ENCODE results near the gene FKBP10. TPM values are rescaled to one million over a fixed set of nuclear protein-coding genes. Genes with fewer than 3 reads are reported as not detected.
A peak's percentile ranks its signal among the peaks of the same experiment; 100 is the strongest.
"Not testable (repeated sequence)": the region's sequence is repeated elsewhere in the genome, so short reads cannot be mapped to it uniquely, and the experiment has no call there.

Gene FKBP10
- polyA plus RNA-seq, 4 donors = 132 to 191 (median 162) TPM

DNA sequence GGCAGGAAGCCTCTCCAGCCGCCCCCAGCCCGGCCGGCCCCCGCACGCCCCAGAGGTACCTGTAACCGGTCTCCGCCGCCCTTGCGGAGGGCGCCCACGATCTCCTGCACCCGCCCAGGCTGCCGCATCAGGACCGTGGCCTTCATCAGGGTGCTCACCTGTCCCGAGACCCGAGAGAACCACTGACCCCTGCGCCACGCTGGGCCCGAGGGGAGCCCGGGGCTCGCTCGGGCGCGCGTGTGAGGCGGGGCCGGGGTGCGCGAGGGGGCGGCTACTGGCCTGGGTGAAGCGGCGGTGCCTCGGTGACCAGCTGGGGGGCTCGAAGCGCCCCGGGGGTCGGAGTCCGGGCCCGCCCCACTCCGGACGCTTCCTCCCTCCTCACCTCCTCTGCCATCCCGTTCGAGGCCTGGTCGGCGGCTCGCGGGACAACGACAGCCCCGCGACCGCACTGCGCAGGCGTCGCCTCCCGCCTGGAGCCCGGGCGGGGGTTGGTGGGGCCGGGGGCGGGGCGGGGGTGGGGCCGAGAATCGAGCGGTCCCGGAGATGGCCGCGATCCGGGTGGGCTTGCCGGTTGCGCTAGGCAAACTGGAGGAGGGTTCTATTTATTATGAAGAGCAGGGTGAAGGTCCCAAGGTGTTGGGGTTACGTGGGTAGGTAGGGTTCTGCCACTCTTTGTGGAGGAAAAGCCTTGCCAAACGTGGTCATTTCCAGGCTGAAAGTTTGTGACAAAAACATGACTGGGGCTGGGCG is 23.2 kb downstream of the FKBP10 start, which contains the start of gene NT5C3B:
Gene NT5C3B, minus strand, starts transcription at position 433 of the 750 bp plus-strand sequence. Its CDS starts 39 bp downstream, at position 394.
- DNase-seq (ENCODE audit: low read depth in 4 of 4, low spot score in 2 of 4) = peak in 1 of 4 donors; percentile 43

DNA sequence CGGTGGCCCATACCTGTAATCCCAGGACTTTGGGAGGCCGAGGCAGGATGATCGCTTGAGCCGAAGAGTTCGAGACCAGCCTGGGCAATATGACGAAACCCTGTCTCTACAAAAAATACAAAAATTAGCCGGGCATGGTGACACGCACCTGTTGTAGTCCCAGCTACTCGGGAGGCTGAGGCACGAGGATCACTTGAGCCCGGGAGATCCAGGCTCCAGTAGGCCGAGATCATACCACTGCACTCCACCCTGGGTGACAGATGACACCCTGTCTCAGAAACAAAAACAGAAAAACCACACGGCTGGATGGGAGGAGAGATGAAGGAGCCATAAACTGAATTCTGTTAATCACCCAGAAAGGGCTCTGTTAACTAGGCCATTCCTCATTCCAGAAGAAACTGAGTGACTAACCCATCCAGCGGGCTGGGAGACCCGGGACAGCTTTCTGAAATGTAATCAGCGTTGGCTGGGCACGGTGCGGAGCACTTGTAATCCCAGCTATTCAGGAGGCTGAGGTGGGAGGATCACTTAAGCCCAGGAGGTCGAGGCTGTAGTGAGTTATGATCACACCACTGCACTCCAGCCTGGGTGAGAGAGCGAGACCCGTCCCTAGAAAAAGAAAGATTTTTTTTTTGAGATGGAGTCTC is 23.9 kb downstream of the FKBP10 start:
- no peak for DNase-seq (ENCODE audit: low read depth in 4 of 4, low spot score in 2 of 4)

DNA sequence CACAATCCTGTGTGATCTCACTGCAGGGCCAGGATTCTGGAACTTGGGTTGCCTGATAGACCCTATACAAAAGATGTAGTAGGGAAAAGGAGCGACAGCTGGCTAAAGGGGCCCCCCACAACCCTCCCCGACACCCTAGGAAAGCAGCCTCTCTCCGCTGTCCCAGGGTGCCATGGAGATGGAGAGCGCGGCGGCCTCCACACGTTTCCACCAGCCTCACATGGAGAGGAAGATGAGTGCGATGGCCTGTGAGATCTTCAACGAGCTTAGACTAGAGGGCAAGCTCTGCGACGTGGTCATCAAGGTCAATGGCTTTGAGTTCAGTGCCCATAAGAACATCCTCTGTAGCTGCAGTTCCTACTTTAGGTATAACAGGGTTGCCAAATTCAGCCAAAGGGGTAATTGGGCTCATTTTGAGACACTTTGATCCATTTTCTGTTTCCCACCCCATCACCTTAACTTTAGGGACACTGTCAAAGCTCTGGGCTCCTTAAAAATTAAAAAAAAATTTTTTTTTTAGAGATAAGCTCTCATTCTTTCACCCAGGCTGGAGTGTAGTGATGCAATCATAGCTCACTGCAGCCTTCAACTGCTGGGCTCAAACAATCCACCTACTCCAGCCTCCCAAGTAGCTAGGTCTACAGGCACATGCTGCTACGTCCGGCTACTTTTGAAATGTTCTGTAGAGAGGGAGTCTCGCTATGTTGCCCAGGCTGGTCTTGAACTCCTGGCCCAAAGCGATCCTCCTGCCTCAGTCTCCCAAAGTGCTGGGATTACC is 25.1 kb downstream of the FKBP10 start, which contains the start of gene KLHL10:
Gene KLHL10, plus strand, starts transcription at position 65 of the 778 bp plus-strand sequence. Its CDS starts 108 bp downstream, at position 173.
- DNase-seq (ENCODE audit: low read depth in 4 of 4, low spot score in 2 of 4) = no peak

DNA sequence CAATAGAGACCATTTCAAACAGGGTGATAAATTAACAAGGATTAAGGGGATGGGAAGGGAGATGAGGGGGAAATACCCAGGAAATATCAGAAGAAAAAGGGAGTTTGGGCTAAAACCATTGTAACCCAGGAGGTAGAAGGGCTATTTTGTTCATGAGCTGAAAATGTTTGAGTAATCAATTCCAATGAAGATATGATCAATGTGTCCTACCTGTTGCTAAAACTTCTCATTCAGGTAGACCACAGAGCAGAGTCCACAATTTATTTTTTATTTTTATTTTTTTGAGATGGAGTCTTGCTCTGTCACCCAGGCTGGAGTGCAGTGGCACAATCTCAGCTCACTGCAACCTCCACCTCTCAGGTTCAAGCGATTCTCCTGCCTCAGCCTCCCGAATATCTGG is 26.6 kb downstream of the FKBP10 start:
- not testable (repeated sequence) for DNase-seq (ENCODE audit: low read depth in 4 of 4, low spot score in 2 of 4)

DNA sequence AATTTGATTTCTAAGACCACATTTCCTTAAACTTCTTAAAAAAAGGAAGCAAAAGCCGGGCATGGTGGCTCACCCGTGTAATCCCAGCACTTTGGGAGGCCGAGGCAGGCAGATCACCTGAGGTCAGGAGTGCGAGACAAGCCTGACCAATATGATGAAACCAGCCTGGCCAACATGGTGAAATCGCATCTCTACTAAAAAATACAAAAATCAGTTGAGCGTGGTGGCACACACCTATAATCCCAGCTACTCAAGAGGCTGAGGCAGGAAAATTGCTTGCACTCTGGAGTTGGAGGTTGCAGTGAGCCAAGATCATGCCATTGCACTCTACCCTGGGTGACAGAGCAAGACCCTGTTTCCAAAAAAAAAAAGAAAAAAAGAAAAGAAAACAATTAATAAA is 28.0 kb downstream of the FKBP10 start:
- DNase-seq (ENCODE audit: low read depth in 4 of 4, low spot score in 2 of 4) = not testable (repeated sequence)

DNA sequence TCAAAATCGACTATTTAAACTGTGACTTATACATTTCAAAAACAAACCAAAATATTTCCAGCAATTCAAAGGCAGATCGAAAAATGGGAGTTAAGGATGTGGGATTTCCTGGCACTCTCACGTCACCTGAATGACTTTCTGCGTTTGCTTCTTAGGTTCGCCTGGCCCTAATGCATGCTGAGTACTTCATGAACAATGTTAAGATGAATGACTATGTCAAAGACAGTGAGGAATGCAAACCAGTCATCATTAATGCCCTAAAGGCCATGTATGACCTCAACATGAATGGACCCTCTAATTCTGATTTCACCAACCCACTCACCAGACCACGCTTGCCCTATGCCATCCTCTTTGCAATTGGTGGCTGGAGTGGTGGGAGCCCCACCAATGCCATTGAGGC is 32.2 kb downstream of the FKBP10 start:
- DNase-seq (ENCODE audit: low read depth in 4 of 4, low spot score in 2 of 4) = no peak

DNA sequence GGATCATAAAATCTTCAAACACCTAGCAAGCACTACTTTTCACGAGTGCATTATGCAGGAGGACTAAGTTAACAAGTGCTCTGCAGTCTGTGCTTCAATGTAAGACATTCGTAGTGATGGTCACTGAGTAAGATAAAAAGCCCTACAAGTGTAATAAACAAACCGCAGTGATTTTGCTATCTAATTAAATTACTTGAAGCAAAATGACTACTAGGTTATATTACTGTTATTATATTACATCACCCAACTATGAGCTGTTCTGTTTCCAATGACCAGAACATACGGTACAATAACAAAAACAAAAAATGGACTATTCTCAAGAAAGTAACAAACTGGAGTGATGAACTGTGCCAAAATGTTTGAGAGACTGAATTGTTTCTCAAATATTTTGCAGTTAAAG is 36.0 kb downstream of the FKBP10 start:
- no peak for DNase-seq (ENCODE audit: low read depth in 4 of 4, low spot score in 2 of 4)

DNA sequence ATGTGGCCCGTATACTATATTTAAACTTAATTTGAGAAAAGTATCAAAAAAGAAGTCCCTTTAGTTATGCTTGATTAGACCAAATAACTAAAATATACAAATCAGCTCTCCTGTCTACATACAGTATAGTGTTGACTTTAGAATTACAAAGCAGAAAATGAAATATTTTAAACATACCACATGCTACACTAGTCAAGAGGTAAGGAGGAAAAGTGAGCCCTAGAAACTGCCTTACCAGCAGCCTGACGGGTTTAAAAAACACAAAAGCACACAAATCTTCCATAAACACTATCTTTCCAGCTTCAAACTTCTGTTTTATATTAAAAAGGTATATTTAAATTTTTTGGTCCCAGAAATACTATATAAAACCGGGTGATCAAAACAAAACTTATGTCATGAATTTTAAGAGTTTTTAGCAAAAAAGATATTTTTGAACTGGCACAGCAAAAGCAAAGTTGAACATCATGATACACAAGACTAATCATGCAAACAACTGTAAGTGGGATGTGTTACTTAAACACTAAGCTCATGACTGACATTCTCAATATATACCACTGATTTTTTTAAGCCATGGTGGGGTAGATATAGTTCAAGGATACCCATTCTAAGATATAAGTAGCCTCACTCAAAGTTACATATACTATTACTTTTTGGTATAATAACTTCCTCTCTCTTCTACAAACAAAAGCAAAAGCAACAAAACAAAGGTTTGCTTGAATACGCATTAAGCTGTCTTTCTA is 36.6 kb downstream of the FKBP10 start:
- DNase-seq (ENCODE audit: low read depth in 4 of 4, low spot score in 2 of 4) = no peak

DNA sequence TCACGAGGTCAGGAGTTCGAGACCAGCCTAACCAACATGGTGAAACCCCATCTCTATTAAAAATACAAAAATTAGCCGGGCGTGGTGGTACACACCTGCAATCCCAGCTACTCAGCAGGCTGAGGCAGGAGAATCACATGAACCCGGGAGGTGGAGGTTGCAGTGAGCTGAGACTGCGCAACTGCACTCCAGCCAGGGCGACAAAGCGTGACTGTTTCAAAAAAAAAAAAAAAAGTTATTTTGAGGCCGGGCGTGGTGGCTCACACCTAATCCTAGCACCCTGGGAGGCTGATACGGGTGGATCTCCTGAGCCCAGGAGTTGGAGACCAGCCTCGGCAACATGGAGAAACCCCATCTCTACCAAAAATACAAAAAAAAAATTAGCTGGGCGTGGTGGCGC is 38.6 kb downstream of the FKBP10 start:
- DNase-seq (ENCODE audit: low read depth in 4 of 4, low spot score in 2 of 4) = not testable (repeated sequence)

DNA sequence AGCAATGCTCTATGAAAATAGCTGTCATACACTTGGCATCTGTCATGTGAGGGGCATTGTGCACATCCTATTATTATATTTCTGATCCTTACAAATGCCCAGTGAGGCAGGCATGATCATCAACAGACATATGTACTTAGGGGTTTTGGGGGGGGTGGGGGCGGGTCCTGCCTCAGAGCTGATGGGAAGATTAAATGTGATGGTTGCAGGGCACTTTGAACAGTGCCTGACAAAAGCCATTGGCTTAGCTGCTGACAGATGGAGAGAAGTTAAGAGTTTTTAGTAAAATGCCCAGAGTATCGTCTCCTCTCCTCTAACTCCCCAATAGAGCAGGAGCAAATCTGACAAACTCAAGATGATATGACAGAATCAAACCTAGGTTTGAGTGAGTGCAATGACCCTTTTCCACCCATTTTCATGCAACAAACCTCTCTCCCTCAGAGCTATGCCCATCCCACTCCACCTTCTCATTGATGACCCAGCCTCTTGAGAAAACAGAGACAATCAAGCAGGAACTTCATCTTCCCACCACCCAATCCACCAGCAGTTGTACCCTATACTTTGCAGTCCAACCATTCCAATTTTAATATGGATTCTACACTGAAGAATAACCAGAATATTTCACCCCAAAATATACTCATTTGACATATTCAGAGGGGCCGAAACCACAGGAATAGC is 47.6 kb downstream of the FKBP10 start:
- no peak for DNase-seq (ENCODE audit: low read depth in 4 of 4, low spot score in 2 of 4)

DNA sequence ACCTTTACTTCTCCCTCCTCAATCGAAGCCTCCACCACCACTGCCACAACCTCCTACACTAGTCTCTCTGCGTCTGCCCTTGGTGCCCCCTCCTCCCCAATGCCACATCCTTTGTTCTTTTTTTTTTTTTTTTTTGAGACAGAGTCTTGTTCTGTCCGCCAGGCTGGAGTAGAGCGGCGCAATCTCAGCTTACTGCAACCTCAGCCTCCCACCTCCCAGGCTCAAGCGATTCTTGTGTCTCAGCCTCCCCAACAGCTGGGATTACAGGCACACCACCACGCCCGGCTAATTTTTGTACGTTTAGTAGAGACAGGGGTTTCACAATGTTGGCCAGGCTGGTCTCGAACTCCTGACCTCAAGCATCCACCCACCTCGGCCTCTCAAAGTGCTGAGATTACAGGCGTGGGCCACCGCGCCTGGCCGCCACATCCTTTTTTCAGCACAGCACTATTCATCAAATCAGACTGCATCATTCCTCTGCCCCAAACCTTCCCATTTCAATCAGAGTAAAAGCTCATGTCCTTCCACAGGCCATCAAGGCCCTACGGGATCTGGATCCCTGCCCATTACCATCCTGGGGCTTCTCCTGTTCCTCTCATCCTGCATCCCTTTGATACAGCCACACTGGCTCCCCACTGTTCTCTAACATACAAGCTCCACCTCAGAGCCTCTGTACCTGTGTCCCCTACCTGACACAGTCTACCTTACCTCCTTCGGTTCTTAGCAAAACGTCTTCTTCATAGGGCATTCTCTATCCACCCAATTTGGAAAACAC is 50.5 kb downstream of the FKBP10 start:
- no peak for DNase-seq (ENCODE audit: low read depth in 4 of 4, low spot score in 2 of 4)

DNA sequence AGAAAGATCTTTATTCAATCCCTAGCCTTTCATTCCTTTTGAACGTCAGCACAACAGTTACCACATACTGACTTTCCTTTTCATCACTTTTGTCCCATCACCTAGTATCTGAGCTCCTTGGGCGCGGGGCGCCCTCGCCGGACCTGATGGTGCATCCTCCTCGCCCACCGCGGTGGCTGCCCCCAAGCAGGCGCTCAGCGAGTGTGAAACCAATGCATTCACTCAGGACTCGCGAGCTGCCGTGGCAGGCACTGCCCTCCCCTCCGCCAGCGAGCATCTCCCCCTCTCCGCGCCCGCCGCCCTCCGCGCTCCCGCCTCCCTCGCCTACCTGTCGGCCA is 51.7 kb downstream of the FKBP10 start:
- no peak for DNase-seq (ENCODE audit: low read depth in 4 of 4, low spot score in 2 of 4)

DNA sequence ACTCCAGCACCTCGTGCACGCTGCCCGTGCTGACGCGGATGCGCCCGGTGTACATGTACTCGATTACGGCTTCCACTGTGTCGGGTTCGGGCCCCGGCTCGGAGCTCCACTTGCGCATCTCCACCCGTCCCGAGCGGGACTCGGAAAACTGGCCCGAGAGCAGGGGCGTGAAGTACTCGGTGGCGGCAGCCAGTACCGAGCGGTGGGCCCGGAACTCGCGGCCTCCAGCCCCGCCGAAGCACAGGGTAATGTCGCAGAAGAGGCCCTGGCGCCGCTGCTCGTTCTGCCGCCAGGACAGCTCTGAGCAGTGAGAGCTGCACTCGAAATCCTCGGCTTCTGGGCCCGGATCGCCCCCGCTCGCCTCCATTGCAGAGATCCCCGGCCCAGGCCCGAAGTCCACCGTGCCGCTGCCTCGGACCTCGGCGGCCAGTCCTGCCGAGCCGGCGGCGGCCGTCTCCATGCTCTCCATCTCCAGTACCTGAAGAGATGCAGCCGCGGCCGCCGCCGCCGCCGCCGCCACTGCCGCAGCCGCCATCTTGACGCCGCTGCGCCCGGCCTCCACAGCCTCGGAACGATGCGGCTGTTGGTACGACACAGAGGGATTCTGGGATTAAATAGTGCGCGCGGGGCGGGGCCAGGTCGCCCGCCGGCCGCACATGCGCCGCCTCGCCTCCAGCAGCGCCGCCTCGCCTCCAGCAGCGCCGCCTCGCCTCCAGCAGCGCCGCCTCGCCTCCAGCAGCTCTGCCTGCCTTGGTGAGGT is 52.2 kb downstream of the FKBP10 start, which contains the start of gene KLHL11:
Gene KLHL11, minus strand, starts transcription at position 588 of the 760 bp plus-strand sequence. Its CDS starts 53 bp downstream, at position 535.
- peak; percentile 50 to 80 (median 71) for DNase-seq (ENCODE audit: low read depth in 4 of 4, low spot score in 2 of 4)

DNA sequence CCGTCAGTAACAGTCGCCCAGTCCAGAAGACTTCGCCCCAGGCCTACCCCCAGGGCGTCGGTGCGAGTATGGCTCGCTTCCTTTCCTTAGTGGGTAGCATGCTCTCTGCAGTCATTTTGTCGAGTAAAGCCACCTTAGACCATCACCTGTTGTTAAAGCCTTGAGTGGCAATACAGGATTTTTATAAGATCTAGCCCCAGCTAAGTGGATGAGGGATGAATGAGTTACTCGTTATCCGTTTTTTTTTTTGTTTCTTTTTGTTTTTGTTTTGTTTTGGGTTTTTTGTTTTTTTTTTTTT is 52.7 kb downstream of the FKBP10 start:
- no peak for DNase-seq (ENCODE audit: low read depth in 4 of 4, low spot score in 2 of 4)

DNA sequence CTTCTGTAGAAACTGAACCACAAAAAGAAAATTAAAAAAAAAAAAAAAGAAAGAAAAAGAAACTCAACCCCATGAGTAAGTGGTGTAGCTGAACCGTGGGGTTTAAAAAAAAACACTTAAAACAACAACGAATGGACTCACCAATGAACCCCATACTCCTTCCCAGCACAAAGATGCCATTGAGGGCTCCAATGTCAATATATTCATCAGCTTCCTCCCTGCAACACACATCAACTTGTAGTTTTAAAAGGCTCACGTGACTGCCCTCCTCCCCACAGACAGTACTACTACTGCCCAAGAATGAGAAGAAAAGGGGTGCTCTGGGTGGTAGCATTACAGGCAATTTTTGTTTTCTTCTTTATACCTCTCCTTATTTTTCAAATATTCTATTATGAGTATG is 55.8 kb downstream of the FKBP10 start:
- no peak for DNase-seq (ENCODE audit: low read depth in 4 of 4, low spot score in 2 of 4)

DNA sequence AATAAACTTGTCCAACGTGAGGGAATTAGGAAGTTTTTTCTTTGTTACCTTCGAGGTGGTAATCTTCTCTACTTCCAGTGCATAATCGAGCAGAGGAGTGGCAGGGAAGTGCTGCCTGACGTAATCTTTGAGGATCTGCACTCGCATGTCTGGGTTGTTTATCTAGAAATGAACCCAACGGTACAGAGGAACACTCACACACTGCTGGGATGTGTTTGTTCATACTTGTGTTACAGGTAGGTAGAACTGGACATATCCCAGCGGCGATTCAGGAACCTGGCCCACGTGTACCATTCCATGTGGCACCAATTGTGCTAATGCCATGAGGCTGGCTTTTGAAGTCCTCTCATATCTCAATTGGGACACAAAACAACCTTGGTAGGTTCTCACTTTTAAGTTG is 56.6 kb downstream of the FKBP10 start:
- DNase-seq (ENCODE audit: low read depth in 4 of 4, low spot score in 2 of 4) = no peak

DNA sequence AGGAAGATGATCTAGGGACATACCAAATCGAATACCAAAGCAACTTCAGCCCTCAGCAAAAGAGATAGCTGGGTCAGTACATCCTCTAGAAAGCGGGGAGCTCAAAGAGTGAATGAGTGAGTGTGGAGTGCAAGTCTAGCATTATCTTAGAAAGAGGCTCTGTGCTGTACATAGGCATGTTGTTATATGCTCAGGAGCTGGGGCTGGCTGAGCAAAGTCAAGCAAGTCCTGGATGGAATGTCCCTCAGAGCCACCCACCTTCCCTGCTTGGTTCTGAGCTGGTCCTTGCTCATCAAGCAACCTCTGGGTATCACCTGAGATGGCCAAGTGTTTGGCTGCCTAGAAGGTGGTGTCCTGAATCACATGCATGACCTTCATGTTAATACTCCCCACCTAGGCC is 57.3 kb downstream of the FKBP10 start:
- no peak for DNase-seq (ENCODE audit: low read depth in 4 of 4, low spot score in 2 of 4)

DNA sequence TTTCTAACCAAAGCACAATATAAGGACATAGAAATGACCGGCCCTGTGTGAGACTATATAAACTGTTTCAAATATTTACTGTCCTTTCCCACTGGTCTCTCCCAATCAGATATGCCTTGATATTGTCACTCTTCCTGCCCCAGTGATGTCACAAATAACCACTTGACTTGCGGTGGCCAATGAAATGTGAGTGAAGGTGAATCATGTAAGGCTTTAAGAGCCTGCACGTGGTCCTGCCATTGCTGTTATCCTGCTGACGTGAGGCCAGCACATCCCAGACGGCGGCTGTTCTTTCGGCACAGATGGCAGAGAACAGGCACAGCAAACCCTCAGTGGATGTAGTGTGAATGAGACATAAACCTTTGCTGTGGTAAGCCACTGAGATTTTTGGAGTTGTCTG is 57.8 kb downstream of the FKBP10 start:
- no peak for DNase-seq (ENCODE audit: low read depth in 4 of 4, low spot score in 2 of 4)

DNA sequence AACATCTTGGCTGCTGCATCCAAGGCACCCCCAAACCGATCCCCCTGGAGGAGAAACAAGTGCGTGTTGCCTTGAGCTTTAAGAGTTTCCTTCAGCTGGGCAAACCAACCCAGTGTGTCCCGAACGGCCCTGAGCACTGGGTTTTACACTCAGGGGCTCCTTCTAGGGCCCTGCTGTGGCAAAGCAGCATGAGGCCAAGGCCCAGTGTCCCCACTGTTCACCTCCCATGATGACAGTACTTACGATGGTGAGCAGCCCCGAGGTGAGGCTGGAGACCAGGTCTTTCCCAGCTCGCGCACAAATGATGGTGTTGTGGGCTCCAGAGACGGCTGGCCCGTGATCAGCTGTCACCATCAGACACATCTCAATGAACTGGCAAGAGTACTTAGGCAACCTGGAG is 59.0 kb downstream of the FKBP10 start:
- no peak for DNase-seq (ENCODE audit: low read depth in 4 of 4, low spot score in 2 of 4)
